Measurements from ENCODE around the gene TMEM61.
"Not testable (repeated sequence)": the region's sequence is repeated elsewhere in the genome, so short reads cannot be mapped to it uniquely, and the experiment has no call there.

TMEM61 gene

DNA sequence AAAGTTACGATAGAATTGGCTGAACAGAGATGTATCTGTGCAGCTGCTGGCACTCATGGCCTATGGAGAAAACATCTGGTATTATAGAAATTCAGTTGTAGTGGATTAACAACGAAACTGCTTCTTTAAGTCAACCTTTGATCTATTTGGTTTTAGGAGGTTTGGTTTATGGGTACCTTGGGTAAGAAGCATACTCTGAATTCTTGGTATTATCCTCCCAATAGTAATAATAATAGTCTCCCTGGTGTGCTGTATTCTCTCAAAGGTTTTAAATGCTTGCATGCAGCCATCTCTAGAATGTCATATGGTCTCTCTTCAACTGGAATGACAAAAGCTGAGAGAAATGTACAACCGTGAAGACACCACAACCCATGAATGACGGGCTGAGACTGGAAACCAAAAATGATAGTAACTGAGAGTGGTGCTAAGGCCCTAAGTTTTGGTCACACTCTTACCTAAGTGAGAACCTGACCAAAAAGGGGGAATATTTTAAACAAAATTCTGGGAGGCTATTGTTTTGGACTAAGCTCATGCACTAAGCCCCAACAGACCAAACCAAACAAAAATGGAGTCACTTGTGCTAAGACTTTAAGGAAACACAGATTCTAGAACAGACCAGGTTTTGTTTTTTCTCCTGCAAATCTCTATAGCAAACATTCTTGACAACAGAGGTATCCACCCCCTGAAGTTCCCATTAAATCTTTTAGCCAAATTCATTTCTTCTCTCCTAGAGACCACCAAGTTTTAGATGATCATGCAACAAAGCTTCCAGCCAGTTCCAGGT is 17.6 kb upstream of the TMEM61 start:
- no peak for DNase-seq (ENCODE audit: low read depth)

DNA sequence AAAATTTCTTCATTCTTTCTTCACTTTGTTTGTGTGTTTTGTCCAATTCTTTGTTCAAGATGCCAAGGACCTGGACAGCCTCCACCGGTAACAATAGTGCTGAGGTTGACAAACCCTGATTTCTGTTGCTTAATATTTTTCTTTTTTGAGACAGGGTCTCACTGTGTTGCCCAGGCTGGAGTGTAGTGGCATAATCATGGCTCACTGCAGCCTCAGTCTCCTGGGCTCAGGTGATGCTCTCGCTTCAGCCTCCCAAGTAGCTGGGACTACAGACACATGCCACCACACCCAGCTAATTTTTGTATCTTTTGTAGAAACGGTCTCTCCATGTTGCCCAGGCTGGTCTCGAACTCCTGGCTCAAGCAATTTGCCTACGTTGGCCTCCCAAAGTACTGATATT is 16.6 kb upstream of the TMEM61 start:
- DNase-seq (ENCODE audit: low read depth): not testable (repeated sequence)

GRCh38 chr1:54965624-54966340 is 14.6 kb upstream of the TMEM61 start:
- no peak for DNase-seq (ENCODE audit: low read depth)

- no peak for DNase-seq (ENCODE audit: low read depth)
Measured at GRCh38 chr1:54967372-54967771, 13.1 kb upstream of the TMEM61 start.

DNA sequence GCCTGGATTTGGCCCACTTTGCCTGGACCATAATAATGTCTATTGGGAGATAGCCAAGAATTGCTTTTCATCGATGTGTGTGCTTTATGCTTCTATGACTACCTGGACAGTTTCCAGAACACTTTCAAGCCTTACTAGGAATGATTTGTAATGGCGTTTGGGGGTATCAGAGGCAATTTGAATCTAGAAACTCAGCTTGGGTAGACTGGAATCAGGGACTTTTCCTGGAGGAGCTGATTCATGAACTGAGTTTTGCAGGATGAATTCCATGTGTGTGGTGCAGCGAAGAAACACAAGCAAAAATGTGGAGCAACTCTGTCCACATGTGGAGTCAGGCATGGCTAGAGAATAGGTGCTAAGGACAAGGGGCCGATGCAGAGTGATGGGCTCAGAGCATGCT is 11.9 kb upstream of the TMEM61 start:
- no peak for DNase-seq (ENCODE audit: low read depth)

DNA sequence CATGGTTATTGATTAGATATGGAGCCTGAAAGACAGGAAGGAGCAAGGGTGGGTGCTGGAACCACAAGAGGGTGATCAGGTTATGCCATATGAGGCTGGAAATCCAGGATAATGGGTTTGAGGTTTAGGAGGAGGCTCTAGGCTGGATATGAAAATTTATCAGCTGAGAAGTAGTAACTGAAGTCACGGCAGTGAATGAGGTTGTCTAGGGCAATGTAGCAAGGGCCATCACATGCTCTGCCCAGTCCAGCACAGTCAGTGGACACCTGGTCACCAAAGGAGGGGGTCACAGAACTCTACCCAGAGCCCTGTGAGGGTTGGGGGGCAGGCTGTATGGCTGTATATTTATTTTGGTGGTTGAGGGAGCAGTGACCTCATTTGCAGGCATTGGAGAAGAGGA is 10.5 kb upstream of the TMEM61 start:
- no peak for DNase-seq (ENCODE audit: low read depth)

DNA sequence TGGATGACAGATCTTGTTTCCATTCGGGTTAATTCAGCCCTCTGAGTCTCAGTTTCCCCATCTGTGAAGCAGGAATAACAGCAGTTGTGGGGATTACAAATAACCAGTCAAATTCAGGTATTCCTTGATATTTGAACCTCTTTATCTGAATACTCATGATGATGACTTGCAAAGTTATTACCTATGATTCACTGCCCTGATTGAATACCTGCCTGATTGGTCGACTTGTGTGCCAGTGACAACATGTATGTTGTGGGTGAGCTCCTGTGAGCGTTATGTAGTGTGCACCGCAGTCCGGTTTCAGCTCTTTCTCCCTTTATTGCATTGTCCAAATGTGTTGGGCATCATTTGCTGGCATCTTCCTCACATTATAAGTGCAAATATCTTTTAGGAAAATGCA is 9.5 kb upstream of the TMEM61 start:
- DNase-seq (ENCODE audit: low read depth): no peak

DNA sequence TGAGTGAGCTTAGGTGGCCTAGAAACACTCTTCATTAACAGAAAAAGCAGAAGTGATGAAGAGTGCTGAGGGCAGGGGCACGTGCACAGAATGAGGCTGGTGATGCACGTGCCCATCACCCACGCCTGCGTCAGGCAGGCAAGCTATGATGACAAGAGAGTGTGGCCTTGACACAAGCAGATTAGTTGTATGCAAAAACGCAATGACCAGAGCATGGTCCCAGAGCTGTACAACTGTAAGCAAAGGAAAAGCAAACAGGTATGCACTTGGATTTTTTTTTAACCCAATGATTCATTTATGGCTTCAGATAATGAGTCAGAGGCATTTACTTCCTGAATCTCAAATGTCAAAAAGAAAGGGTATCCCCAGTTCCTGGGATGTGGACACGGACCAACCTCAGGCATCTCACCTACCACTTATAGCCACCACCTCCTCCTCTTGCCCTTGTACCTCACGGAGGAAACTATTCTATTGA is 9.1 kb upstream of the TMEM61 start:
- no peak for DNase-seq (ENCODE audit: low read depth)

- no peak for DNase-seq (ENCODE audit: low read depth)
Measured at GRCh38 chr1:54972436-54972835, 8.0 kb upstream of the TMEM61 start.

- DNase-seq (ENCODE audit: low read depth): peak; percentile 21
Measured at GRCh38 chr1:54973205-54973921, 7.1 kb upstream of the TMEM61 start.

- no peak for DNase-seq (ENCODE audit: low read depth)
Measured at GRCh38 chr1:54975356-54976108, 4.9 kb upstream of the TMEM61 start.

DNA sequence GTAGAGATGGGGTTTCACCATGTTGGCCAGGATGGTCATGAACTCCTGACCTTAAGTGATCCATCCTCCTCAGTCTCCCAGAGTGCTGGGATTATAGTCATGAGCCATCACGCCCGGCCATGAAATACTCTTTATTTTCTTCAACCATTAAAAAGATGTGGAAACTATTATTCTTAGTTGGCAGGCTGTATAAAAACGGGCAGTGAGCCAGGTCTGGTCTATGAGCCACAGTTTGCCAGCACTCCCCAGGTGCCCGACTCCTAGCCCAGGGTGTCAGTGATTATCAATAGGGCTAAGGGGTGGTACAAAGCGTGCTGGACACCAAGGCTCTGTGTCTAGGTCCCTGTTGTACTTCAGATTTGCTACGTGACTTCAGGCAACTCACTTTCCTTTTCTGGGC is 3.7 kb upstream of the TMEM61 start:
- no peak for DNase-seq (ENCODE audit: low read depth)

DNA sequence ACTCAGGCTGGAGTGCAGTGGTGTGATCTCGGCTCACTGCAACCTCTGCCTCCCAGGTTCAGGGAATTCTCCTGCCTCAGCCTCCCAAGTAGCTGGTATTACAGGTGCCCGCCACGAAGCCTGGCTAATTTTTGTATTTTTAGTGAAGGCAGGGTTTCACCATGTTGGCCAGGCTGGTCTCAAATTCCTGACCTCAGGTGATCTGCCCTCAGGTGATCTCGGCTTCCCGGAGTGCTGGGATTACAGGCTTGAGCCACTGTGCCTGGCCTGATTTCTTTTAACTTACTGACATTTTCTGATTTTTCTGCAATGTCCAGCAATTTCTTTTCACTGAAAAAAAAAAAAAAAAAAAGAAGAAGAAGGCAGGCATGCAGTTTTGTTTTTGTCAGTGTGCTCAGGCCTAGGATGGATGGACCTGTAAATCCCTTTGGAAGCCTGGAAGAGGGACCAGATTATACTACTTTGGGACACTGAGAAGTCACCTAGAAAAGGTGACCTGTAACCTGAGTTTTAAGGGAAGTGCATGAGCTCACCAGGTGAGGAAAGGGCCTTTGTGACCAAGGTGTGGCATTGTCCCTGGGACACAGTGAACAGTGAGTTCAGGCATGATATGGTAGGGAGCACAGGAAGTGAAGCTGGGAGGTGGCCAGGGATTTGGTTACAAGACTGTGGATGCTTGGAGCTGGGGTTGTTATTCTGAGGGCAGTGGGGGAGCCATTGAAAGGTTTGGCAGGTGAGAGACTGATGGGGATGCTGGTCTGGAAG is 2.7 kb upstream of the TMEM61 start:
- DNase-seq (ENCODE audit: low read depth): no peak

- DNase-seq (ENCODE audit: low read depth): no peak
Measured at GRCh38 chr1:54978528-54979326, 1.7 kb upstream of the TMEM61 start.

- no peak for DNase-seq (ENCODE audit: low read depth)
Measured at GRCh38 chr1:54979327-54979891, 1.0 kb upstream of the TMEM61 start.

DNA sequence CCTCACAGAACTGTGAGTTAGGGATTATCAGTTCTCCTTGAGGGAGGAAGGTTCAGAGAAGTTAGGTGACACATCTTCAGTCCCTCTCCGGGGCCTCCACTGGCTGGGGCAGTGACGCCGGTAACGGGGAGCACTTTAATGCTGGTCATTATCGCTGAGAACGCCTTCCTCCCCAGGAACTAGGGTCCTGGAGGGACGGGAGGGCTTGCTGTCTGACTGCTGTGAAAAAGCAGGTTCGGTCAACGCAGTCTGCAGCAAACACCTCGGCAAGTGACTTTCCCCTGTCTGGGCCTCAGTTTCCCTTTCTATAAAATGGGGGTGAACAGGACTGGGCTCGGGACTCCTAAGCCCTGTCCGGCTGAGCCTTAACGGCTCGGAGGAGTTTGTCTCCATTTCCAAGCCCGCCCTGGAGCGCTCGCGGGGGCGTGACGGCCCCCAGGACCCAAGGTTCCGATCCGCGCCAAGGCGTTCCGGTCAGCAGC is 341 bp upstream of the TMEM61 start:
- DNase-seq (ENCODE audit: low read depth): no peak

DNA sequence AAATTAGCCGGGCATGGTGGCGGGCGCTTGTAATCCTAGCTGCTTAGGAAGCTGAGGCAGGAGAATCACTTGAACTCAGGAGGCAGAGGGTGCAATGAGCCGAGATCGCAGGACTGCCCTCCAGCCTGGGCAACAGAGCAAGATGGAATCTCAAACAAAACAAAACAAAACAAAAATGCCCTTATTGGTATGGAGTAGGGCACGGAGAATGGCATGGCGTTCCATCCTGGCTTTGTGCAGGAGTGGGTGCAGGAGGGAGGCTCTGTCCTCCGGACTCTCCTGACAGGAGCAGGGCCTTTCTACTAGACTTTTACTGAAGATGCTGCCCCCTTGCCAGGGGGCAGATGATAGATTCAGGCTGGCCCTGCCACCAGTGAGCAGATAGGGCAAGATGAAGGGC is 1.0 kb downstream of the TMEM61 start:
- DNase-seq (ENCODE audit: low read depth): no peak

- DNase-seq (ENCODE audit: low read depth): no peak
Measured at GRCh38 chr1:54982739-54983138, 2.3 kb downstream of the TMEM61 start.

GRCh38 chr1:54984131-54984842 is 3.9 kb downstream of the TMEM61 start:
- no peak for DNase-seq (ENCODE audit: low read depth)

Measured in GM04503 (cell line).